ENCODE data around the gene COBL. TPM values are rescaled to one million over a fixed set of nuclear protein-coding genes. Genes with fewer than 3 reads are reported as not detected.

The COBL gene
- total and polyA plus RNA-seq, 2 of the 8 experiments (the other 6 are each of a cell fraction or from before 2014, with no cell fraction given), result 13.8 to 40.4 TPM

GRCh38 chr7:51066405-51066882 lies 250.2 kb downstream of the COBL start:
- no peaks in the 10 kb centered on the region for H3K36me3 ChIP-seq (ENCODE audit: control insufficient read depth in 2 of 4, insufficient read depth in 4 of 4, low read length in 3 of 4)
- H3K9ac ChIP-seq (replicated peaks in 1 of 4; ENCODE audit: extremely low read depth in 1 of 4, low read depth in 3 of 4, low read length in 3 of 4), result no peak overlapping the region
- no peak overlapping the region for H3K56ac ChIP-seq (replicated peaks; ENCODE audit: insufficient read length, low read depth, low read length)
- H2BK20ac ChIP-seq (ENCODE audit: low read length), result no peak overlapping the region
- no peak overlapping the region for H2AFZ ChIP-seq (ENCODE audit: low read length)
- no peak overlapping the region for H3K14ac ChIP-seq (ENCODE audit: insufficient read length)
- no peak overlapping the region for H2AK5ac ChIP-seq (ENCODE audit: low read depth, low read length)
- H3K18ac ChIP-seq (ENCODE audit: extremely low read depth, low read length), result no peak overlapping the region
- WGBS, 2 experiments (ENCODE audit: extremely low coverage in 1 of 2, insufficient coverage in 1 of 2, insufficient read length in 1 of 2, insufficient replicate concordance in 2 of 2, low coverage in 1 of 2, low lambda C conversion rate in 2 of 2, missing lambda C conversion rate in 1 of 2), result 91% methylated on average over 5 of the region's 5 CpGs; no CpG with 5 or more reads in 1 of the 2 experiments
- H2BK5ac ChIP-seq (ENCODE audit: low read depth, low read length), result no peak overlapping the region
- H2BK120ac ChIP-seq (replicated peaks; ENCODE audit: low read depth, low read length), result no peak overlapping the region
- H3K23ac ChIP-seq (ENCODE audit: insufficient read length), result no peak overlapping the region
- FAIRE-seq (no peak), DNase-seq (ENCODE audit: low read depth in 1 of 2, low spot score in 2 of 2) (no peak)
- H3K79me2 ChIP-seq (ENCODE audit: control insufficient read depth in 1 of 2, insufficient read depth in 2 of 2, low read length in 2 of 2), result no peaks in the 10 kb centered on the region
- H2BK12ac ChIP-seq (ENCODE audit: low read depth, low read length), result no peak overlapping the region
- no peaks in the 10 kb centered on the region for H3K23me2 ChIP-seq (ENCODE audit: low read depth, low read length)
- H3K4me1 ChIP-seq (replicated peaks in 1 of 4; ENCODE audit: control insufficient read depth in 3 of 4, insufficient read depth in 4 of 4, low read length in 3 of 4), result peaks cover 0 to 5% (median 2%) of the 10 kb centered on the region in 4 experiments; a peak in 3 of 7 replicates
- no peak overlapping the region for H3K27ac ChIP-seq (ENCODE audit: low read depth, low read length)
- no peak overlapping the region for H4K8ac ChIP-seq (ENCODE audit: extremely low read depth, insufficient read depth, low read length)
- H3K4ac ChIP-seq (replicated peaks; ENCODE audit: insufficient read length, low read depth, low read length), result no peak overlapping the region
- H4K5ac ChIP-seq (ENCODE audit: insufficient read length, low read depth, low read length), result no peak overlapping the region
- H4K91ac ChIP-seq (replicated peaks; ENCODE audit: insufficient read length, low read length), result no peak overlapping the region
- H3K4me3 ChIP-seq (ENCODE audit: extremely low read depth in 1 of 4, insufficient read depth in 2 of 4, low read depth in 3 of 4, low read length in 4 of 4), result no peak overlapping the region
- no peaks in the 10 kb centered on the region for H3K79me1 ChIP-seq (ENCODE audit: low read depth, low read length)
- H3K27me3 ChIP-seq (replicated peaks in 1 of 4; ENCODE audit: control insufficient read depth in 3 of 4, extremely low read depth in 1 of 4, insufficient read depth in 3 of 4, low read length in 3 of 4), result no peaks in the 10 kb centered on the region
- POLR2A ChIA-PET (ENCODE audit: partially characterized antibody), result no interaction called here
- no peak overlapping the region for H3K4me2 ChIP-seq (ENCODE audit: insufficient read depth in 1 of 2, low read depth in 2 of 2, low read length in 2 of 2)
- no peaks in the 10 kb centered on the region for H3K9me3 ChIP-seq (ENCODE audit: insufficient read depth in 2 of 2, low read depth in 1 of 2, low read length in 1 of 2)
- CTCF ChIA-PET (ENCODE audit: partially characterized antibody), result interaction anchor here (2.5 to 6.2 kb wide), 2 partner anchors 16 to 32 kb away, joined by 6 to 70 read pairs; no protein-coding TSS in a partner anchor
- H2BK15ac ChIP-seq (ENCODE audit: low read length), result no peak overlapping the region
- H4K20me1 ChIP-seq (replicated peaks in 1 of 2; ENCODE audit: control insufficient read depth in 1 of 2, insufficient read depth in 2 of 2, low read length in 2 of 2), result no peaks in the 10 kb centered on the region
- TF ChIP-seq TBP (IDR thresholded peaks at IDR 0.05; ENCODE audit: low read depth, low read length) (no peak), JUN (IDR thresholded peaks at IDR 0.05; ENCODE audit: low read depth, low read length) (no peak), GTF2F1 (IDR thresholded peaks at IDR 0.05; ENCODE audit: borderline replicate concordance, low read depth, low read length) (no peak), KDM5A (IDR thresholded peaks at IDR 0.05; ENCODE audit: low read length) (no peak), CTBP2 (IDR thresholded peaks at IDR 0.05; ENCODE audit: borderline replicate concordance, insufficient read depth, insufficient read length, low read length) (no peak), SUZ12 (IDR thresholded peaks at IDR 0.05; ENCODE audit: low read length) (no peak), ASH2L (IDR thresholded peaks at IDR 0.05; ENCODE audit: low read length) (no peak), CEBPB (IDR thresholded peaks at IDR 0.05; ENCODE audit: low read depth, low read length) (no peak), HDAC6 (IDR thresholded peaks at IDR 0.05; ENCODE audit: low read depth, low read length) (no peak), RXRA (IDR thresholded peaks at IDR 0.05; ENCODE audit: insufficient read depth, low read depth, low read length) (no peak), ATF2 (IDR thresholded peaks at IDR 0.05; ENCODE audit: low read length) (no peak), SP1 (IDR thresholded peaks at IDR 0.05; ENCODE audit: low read depth, low read length) (no peak), KDM4A (IDR thresholded peaks at IDR 0.05; ENCODE audit: low read depth, low read length, severe bottlenecking) (no peak)
